Suprapubic skin (tissue), 3 donors: Measurements from ENCODE around the gene ZBTB8A.

Experiments
- EP300 ChIP-seq: sonication (generic); formaldehyde crosslinking; IDR thresholded peaks from one replicate; pipeline ENCODE4 v1.6.1; 2017; ENCODE audit warnings: antibody characterized with exemption
- POLR2A ChIP-seq, 2 donors: fragments of 450-650 bp; IDR thresholded peaks; one replicate each; pipeline ENCODE4 v1.6.1; 2017; ENCODE audit warnings: antibody characterized with exemption in 2 of 2, mild to moderate bottlenecking in 2 of 2, moderate library complexity in 2 of 2
- TF ChIP-seq, protein P1 (sequence below), 2 donors: fragments of 200-600 bp in 1 of 2; fragments of 450-650 bp in 1 of 2; sonication (generic) in 1 of 2; IDR thresholded peaks; one replicate each; pipeline ENCODE4 v1.5.1; 2016 to 2019; ENCODE audit warnings: antibody characterized with exemption in 2 of 2, mild to moderate bottlenecking in 1 of 2, moderate library complexity in 1 of 2

DNA sequence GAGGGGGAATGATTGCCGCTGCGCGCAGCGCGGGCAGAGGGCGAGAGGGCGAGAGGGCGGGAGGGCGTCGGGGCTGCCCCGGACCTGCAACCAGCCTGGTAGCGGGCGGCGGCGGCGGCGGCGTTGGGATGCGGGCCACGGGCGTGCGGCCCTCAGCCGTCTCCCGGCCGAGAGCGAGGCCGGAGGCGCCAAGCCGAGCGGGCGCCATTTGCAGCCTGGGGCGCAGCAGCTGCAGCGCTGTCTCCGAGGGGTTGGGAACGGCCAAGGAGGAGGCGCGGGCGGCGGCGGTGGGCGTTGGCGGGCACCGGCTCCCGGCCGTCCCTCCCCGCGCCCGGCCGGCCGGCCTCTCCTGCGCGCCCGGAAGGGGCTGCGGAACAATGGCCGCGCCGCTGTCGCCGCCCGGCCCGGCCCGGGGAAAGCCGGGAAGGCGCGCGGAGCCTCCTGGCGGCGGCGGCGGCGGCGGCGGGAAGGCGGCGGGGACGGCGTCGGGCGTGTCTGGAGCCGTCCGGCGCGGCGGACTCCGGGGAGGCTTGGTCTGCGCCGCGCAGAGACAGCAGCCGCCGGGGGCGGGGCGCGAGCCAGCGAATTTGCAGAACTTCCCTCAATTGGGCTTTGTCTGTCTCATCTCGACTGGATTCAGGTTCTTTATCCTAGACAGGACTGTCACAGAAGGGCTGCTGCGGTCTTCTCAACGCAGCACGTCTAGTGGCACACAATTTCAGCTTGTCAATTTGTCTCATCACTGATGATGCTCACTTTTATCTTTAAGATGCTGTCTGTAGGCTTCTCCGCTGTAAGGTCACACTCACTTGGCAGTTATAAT lies 38.6 kb upstream of the ZBTB8A start:
- TF ChIP-seq EP300: no peak
- peak; percentile 21 to 63 for TF ChIP-seq POLR2A (IDR thresholded peaks at IDR 0.05)
- TF ChIP-seq, protein P1, sequence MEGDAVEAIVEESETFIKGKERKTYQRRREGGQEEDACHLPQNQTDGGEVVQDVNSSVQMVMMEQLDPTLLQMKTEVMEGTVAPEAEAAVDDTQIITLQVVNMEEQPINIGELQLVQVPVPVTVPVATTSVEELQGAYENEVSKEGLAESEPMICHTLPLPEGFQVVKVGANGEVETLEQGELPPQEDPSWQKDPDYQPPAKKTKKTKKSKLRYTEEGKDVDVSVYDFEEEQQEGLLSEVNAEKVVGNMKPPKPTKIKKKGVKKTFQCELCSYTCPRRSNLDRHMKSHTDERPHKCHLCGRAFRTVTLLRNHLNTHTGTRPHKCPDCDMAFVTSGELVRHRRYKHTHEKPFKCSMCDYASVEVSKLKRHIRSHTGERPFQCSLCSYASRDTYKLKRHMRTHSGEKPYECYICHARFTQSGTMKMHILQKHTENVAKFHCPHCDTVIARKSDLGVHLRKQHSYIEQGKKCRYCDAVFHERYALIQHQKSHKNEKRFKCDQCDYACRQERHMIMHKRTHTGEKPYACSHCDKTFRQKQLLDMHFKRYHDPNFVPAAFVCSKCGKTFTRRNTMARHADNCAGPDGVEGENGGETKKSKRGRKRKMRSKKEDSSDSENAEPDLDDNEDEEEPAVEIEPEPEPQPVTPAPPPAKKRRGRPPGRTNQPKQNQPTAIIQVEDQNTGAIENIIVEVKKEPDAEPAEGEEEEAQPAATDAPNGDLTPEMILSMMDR (IDR thresholded peaks at IDR 0.05): peak in 1 of 2 donors; percentile 8
